ENCODE measurements around the gene EVL.

Gene EVL

GRCh38 chr14:100067971-100068959, 3.0 kb downstream of the EVL start:
- DNase-seq = no peak

DNA sequence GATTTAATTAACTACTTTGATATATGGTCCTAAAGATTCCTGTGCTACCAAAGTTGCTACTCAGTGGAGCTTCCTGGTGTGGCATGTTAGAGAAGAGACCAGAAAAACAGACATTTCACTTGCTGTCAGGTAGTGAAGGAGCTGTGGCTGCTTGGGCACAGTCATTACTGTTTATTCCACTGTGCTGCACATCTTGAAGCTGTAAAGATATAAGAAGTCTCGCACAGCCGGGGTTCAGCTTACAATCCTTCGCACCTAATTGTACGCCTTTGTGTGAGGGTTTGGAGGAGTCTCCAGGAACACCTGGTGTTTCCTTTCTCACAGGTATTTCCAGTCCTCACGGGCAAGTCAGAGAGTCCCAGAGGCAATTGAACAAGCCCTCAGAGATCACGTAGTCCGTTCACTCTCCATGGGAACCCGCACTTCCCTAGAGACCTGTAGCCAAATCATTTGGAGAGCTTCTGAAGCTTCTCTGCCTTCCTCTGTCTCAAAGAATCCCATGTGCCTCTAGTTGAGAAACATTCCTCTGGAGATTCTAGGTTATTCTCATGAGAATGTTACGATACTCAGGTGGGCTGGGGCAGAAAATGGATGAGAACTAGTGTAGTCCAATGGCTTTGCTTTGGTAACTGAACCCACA, 4.1 kb downstream of the EVL start:
- no peak for DNase-seq

DNA sequence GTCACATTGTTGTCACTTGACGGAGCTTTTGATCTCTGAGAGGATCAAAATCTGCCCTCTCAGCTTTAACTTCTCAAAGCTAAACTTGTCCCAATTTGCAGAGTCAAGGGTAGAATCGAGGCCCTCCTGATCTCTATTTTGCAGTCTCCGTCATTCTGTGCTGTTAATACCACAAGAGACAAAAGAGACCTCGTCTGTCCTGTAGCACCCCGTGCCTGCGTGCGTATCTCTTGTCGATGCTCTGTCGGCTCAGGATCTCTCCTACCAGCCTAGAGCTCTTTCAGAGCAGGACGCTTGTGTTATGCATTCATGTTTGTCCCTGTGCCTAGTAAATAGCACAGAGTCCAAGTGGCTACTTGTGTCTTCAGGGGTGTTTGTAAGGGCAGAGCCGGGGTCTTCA, 5.1 kb downstream of the EVL start:
- DNase-seq = no peak

GRCh38 chr14:100071545-100071944, 6.3 kb downstream of the EVL start:
- no peak for DNase-seq

DNA sequence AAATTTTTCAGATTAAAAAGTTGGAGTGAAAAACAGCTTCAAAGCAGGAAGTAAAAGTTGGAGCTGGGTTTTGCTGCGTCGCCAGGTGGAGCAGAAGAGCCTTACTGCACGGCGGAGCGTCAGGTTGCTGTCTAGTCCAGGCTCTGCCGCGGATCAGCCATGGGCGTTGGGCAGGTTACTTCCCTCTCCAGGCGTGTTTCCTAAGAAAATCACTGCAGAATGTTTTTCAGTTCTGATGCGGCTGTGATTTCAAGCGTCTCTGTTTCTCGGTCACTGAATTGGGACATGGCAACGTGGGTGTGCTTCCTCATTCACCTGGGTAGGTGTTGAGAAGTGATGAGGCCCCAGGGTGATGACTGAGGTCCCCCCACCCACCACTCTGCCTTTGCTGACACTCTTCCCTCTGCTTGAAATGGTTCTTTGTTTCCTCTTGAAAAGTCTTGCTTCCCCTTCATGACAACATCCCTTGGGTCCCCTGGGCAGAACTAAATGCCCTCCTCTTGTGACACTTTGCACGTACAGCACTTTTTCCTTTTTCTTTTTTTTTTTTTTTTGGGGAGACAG, 7.6 kb downstream of the EVL start:
- DNase-seq = no peak

DNA sequence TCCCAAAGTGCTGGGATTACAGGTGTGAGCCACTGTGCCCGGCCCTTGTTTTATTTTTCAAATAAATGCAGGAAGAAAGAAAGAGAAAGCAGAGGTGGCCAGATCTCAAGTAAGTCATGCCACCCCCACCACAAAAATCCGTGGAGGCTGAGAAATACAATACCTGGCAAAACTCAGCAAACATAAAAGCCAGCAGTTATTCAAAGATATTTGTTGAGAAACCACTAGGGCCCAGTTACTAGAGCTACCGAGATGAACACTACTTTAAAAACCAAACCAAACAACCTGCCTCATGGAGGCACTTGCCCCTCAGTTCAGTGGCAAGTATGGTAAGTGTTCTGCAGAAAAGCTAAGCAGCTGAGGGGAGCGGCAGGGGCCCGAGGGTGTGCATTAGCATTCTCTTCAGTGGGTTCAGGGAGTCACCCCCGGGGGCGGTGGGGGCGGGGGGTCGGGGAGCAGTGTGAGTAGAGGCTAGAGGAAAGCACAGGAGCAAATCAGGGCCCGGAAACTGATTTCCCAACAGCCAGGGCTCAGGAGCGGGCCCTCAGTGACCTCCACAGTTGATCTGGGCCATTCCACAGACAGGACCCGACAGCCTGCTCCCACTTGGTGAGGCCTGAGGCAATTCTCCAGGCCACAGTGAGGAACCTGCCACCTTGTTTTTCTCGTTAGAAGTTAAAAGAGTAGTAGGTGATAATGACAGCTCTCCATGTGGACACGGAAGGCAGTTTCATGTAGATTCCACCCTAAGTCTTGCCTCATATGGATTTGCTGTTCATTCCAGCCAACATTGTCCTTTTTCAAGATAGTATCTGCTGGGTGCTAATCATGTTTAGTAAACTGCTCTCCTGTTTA, 8.6 kb downstream of the EVL start:
- DNase-seq = no peak

DNA sequence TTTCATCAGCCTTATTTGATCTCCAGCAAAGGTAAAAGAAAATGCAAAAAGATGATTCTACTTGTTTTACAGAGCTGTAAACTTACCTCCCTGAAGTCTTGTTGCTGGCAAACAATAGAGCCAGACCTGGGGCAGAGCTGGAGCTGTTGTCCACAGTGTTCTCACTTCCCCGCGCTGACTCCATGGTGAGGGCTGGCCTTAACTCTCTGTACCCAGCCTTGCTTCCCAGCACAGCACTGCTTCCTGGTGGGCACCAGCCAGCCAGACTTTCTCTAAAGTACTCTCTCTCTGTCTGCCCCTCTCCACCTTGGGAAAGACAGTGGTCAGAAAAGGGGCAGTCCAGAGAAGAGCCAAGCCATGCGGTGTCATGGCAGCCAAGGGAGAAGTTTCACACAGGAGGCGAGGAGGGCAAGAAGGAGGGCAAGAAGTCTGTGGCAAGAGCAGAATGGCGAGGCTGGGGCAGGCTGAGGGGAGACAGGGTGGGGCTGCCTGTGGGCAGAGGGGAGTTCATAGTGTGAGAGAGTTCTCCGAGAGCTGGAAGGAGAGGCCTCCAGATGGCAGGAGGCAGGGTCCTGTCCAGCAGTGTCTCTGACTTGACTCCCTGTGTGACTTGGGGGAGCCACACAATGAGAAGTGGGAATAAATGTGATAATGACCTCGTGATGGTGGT, 9.3 kb downstream of the EVL start:
- no peak for DNase-seq

GRCh38 chr14:100075681-100076080, 10.5 kb downstream of the EVL start:
- DNase-seq = no peak

DNA sequence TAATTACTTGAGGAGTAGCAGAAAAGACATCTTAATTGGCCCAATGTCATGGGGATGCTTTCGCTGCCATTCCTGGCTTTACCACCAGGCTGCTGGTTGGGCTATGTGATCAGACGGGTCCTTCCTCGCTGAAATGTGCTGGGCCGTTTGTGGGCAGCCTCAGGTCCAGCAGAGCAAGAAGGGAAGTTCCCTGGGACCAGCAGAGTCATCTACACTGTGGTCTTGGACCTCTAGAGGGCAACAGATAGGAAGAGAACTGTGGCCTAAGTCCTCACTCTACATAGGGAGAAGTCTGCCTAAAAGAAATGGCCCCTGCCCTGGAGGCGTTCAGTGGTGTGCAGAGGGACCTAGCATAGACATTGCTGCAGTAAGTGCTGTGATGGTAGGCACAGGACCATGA, 10.9 kb downstream of the EVL start:
- peak; percentile 15 for DNase-seq

DNA sequence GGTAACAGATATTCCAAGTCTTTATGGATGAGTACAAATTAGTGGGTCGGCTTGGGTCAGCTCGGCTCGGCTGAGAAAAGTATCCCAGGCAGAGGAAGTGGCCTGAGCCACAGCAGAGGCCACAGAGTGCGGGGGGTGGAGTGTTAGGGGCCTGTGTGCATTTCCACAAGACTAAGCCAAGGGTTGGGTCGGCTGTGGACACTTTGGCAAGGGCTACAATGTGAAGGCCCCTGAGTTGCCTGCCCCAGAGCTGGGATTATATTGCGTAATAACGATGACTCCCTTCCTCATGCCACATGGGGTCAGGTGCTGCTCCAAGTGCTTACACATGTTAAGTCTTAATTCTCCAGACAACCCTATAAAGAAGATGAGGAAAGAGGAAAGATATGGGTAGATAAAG, 11.4 kb downstream of the EVL start:
- DNase-seq = no peak

DNA sequence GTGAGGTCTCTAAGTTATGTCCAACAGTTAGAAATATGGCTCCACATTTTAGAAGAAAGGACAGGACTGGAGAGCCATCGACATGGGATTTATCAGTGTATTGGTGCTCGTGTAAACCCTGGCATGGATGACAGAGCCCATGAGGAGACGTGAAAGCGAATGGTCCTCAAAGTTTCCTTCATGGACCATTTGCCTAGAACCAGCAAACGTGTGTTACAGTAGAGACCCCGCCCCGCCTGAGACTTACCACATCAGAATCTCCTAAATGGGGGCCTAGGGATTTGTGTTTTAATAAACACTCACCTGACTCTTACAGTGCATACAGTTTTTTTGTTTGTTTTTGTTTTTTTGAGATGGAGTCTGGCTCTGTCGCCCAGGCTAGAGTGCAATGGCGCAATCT, 12.2 kb downstream of the EVL start:
- DNase-seq = no peak

DNA sequence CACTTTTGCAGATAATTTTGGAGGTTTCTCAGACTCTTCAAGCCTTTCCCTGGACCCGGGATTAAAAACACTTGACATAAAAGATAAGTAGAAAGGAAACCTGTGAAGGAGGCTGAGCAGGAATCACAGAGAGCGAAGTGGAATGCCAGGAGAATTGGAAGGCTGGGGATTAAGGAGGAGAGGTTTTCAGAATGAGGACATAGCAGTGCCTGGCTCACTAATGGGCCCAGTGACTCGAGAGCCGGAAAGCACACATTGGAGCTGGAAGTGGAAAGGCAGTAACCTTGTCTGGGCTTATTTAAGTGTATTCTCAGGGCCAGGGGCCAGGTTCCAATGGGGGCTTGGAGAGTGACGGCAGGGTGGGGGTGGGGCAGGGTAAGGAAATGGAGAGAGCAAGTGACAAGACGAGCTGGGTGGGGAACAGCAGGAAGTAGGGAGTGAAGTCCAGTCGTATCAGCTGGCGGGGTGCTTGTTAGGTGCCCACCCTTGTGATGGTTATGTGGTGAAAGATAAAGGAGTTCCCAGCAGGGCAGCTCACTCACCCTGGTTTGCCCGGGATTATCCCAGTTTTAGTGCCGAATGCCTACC, 13.1 kb downstream of the EVL start:
- no peak for DNase-seq

DNA sequence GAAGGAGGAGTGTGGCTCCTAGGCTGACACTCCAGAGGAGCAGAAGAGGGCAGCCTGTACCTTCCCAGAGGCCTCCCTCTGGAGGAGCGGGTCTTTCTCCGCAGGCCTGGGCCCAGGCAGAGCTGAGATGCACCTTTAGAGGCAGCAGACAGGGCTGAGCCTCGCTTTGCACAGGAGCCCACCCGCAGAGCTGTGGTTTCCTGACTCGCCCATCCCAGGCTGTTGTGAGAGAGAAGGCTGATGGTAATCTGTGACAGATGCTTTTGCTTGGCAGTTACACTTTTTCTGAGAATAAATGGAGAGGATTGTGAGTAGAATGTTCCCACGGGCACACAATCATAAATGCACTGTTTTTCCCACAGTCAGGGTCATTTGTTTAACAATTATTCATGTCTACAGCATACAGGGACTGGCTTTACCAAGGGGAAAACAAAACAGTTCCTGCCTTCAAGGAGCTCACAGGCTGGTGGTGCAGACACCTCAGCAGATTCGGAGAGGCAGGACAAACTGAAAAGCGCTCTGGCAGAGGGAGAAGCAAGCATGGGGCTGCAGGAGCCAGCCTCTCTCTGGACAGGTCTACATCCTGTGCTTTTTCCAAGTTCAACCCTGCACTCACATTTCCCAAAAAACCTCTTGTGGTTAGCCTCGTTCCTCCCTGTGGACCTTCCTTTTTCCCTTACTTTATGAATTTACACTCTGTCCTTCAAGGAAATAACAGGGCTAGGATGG, 13.9 kb downstream of the EVL start:
- DNase-seq = no peak

GRCh38 chr14:100079726-100080005, 14.4 kb downstream of the EVL start:
- no peak for DNase-seq

DNA sequence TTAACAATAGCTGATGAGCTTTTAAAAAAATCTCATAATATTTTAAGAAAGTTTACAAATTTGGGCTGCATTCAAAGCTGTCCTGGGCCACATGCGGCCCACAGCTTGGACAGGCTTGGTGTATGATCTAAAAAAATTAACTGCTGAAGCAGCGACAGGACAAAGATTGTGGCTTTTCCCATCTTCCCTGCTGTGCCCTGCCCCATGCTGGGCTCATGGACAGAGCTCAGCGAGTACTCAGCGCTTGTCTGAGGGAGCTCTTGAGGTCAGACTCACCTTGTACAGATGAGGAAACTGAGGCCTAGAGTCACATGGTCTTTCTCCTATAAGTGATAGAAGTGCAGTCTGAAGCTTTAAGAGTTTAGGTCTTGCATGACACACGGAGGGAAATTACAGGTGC, 15.0 kb downstream of the EVL start:
- DNase-seq = no peak

DNA sequence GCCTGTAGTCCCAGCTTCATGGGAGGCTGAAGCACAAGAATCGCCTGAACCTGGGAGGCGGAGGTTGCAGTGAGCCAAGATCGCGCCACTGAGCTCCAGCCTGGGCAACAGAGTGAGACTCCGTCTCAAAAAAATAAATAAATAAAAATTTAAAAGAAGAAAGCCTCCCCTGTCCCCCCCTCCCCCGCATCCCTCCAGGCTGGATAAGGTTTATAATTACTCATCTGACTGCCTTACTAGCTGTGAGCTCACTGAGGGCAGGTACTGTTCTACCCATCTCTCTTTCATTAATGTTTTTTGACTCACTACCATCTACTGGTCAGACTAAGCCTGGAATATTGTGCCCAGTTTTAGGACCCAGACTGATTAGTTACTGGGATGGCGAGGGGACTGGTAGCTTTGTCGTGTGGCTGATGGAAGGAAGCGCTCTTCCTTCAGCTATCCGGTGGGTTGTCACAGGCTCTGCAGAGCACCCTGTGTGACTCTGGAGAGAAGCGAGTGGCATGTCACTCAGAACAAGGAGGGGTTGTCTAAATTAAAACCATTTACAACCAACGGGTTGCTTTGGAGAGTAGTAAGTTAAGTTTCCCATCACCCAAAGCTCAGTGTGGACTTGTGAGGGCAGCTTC, 16.9 kb downstream of the EVL start:
- DNase-seq = no peak

DNA sequence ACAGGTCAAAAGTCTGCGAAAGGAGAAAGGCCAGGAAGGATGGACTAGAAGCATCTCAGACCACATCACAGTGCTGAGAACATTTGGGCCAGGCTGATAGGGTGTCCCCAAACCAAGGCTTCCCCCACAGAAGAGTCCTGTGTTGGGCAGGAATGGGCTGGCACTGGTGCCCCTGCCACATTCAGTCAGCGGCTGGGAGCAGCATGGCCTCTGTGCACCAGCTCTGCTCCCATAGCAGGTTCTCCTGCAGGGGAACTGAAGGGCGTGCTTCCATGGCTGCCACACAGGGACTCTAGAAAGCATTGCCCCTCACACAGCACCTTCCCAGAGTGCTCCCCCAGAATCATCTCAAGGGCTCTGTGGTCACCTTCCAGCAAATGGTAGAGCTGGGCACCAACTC, 17.5 kb downstream of the EVL start:
- no peak for DNase-seq

DNA sequence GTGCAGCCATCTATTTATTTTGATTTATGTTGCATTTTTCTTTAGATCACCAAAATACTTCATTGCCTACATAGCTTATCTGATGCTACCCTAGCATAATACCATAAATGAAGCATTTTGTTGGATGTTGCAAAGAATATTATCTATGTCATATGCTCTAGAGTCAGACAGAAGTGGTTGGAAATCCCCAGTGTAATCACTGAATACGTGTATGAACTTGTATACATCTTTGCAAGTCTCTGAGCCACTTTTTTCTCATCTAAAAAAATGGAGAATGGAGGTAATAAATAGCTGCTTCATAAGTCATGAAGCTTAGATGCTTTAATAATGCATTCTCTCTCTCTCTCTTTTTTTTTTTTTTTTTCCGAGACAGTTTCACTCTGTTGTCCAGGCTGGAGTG, 18.5 kb downstream of the EVL start:
- no peak for DNase-seq

DNA sequence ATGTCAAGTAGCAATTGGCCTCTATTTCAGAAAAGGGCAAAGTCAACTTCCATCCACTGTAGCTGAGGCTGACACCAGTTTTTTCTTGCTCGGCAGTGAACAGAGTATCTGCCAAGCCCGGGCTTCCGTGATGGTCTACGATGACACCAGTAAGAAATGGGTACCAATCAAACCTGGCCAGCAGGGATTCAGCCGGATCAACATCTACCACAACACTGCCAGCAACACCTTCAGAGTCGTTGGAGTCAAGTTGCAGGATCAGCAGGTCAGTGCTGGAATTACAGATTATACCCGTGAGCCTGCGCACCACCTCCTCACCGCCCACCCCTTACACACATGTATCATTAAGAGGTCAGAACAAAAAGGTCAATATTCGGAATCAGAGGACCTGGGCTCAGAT, 19.4 kb downstream of the EVL start:
- DNase-seq = no peak

GRCh38 chr14:100085462-100085861, 20.2 kb downstream of the EVL start:
- no peak for DNase-seq

DNA sequence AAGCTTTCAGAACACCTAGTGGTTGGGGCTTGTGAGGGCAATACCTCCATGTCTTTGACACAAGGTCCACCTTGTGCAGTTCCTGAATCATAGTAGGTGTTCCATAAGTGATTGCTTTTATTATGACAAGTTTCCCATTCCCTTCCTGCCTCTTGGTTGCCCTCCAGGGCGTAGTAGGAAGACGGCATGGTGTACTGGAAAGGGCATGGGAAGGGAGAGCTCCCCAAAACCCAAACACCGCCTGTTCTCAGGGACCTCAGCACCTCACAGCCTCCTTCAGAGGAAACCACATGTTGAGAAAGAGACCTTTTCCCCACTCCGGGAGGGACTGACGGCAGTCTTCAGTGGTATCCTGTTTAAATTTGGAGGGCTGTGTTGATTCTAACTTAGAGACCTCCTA, 21.1 kb downstream of the EVL start:
- DNase-seq = no peak

Data from 8988T (cell line).